GM20000 (cell line): Measurements from ENCODE around the gene KCNQ2.

Experiments used
- DNase-seq: peaks from one replicate; pipeline ENCODE4 v3.0.0; 2012; ENCODE audit warnings: low spot score
- TF ChIP-seq, protein P1 (sequence below): IDR thresholded peaks from 2 replicates; pipeline ENCODE4 v1.5.1; 2012; ENCODE audit warnings: mild to moderate bottlenecking, control low read depth; ENCODE audit errors: extremely low read depth, missing control alignments

The KCNQ2 gene

DNA sequence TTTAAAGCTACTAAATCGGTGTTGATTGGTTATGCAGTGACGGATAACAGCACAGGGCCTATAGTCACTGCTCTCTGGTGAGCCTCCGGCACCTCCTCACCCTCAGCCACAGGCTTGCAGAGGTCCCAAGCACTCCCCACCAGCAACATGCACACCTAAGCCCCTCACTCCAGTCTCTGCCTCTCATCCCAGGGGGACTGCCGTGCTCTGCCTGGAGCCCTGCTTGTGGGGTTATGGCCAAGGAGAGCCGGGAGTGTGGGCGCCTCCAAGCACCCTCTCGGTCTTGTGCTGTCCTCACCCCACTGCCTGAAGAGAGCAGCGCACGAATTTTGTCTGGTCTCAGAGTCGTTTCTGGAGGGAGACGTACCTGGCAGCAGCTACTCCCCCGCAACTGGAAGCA is 33.3 kb upstream of the KCNQ2 start:
- TF ChIP-seq, protein P1, sequence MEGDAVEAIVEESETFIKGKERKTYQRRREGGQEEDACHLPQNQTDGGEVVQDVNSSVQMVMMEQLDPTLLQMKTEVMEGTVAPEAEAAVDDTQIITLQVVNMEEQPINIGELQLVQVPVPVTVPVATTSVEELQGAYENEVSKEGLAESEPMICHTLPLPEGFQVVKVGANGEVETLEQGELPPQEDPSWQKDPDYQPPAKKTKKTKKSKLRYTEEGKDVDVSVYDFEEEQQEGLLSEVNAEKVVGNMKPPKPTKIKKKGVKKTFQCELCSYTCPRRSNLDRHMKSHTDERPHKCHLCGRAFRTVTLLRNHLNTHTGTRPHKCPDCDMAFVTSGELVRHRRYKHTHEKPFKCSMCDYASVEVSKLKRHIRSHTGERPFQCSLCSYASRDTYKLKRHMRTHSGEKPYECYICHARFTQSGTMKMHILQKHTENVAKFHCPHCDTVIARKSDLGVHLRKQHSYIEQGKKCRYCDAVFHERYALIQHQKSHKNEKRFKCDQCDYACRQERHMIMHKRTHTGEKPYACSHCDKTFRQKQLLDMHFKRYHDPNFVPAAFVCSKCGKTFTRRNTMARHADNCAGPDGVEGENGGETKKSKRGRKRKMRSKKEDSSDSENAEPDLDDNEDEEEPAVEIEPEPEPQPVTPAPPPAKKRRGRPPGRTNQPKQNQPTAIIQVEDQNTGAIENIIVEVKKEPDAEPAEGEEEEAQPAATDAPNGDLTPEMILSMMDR, result no peak
- no peak for DNase-seq

DNA sequence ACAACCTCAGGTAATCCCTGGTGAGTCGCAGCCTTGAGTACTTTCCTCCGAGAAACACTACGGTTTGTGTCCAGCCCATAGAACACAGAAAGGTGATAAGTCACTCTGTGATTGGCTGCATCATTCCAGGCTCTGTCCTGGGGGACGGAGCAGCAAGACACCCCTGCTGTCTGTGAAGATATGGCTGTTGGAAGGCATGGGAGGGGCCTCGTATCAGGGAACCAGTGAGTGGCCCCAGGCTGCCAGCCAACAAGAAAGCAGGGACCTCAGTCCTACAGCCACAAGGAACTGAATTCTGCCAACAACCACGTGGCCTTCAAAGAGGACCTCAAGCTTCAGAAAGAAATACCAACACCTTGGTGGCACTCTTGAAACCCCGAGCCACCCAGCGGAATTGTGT is 32.8 kb upstream of the KCNQ2 start:
- TF ChIP-seq, protein P1, result no peak
- no peak for DNase-seq

DNA sequence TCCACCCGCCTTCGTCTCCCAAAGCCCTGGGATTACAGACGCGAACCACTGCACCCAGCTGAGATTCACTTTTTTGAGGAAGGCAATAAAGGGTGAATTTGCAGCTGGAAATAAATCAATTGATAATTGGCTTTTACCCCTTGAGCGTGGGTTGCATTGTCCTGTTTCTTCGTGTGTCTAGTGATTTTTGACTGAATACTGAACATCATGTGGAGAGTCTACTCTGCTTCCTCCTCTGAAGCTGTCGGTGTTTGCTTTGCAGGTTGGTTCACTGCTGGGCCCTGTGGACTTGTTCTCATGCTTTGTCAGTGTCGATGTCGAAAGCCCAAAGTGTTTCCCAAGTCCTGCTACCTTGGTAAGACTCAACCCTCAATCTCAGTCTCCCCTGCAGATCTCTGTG is 32.2 kb upstream of the KCNQ2 start:
- no peak for DNase-seq
- TF ChIP-seq, protein P1, result no peak

GRCh38 chr20:63503524-63503923 is 31.1 kb upstream of the KCNQ2 start:
- DNase-seq, result no peak
- TF ChIP-seq, protein P1, result no peak

GRCh38 chr20:63502671-63503172 is 30.3 kb upstream of the KCNQ2 start:
- TF ChIP-seq, protein P1, result no peak
- DNase-seq, result no peak

- DNase-seq, result no peak
Observed at GRCh38 chr20:63501818-63502670, 29.6 kb upstream of the KCNQ2 start.

More at GRCh38 chr20:63501818-63502670, 29.6 kb upstream of the KCNQ2 start:
- TF ChIP-seq, protein P1, result no peak
